ENCODE measurements around the gene NELFCD. TPM values are rescaled to one million over a fixed set of nuclear protein-coding genes. Genes with fewer than 3 reads are reported as not detected.
"Not testable (repeated sequence)": the region's sequence is repeated elsewhere in the genome, so short reads cannot be mapped to it uniquely, and the experiment has no call there.

The NELFCD gene
- total RNA-seq, 3 donors from 2014 or later: 50.1 to 78.7 (median 77.7) TPM

- DNase-seq (ENCODE audit: low spot score in 2 of 2): no peak
- no peaks in the 10 kb centered on the region for H3K4me1 ChIP-seq
- intact Hi-C loops (cut with DNase I; ENCODE audit: low total_unique reads): no loop called here
- no peaks in the 10 kb centered on the region for H3K9me3 ChIP-seq
- no peaks in the 10 kb centered on the region for H3K27me3 ChIP-seq
- TF ChIP-seq POLR2AphosphoS5 (IDR thresholded peaks at IDR 0.05) (no peak), POLR2A (IDR thresholded peaks at IDR 0.05) (no peak)
- no peak overlapping the region for H3K4me3 ChIP-seq
- no peaks in the 10 kb centered on the region for H3K36me3 ChIP-seq
- H3K27ac ChIP-seq: no peak overlapping the region
These were observed 38.5 kb upstream of the NELFCD start for GRCh38 chr20:58942549-58942948.

DNA sequence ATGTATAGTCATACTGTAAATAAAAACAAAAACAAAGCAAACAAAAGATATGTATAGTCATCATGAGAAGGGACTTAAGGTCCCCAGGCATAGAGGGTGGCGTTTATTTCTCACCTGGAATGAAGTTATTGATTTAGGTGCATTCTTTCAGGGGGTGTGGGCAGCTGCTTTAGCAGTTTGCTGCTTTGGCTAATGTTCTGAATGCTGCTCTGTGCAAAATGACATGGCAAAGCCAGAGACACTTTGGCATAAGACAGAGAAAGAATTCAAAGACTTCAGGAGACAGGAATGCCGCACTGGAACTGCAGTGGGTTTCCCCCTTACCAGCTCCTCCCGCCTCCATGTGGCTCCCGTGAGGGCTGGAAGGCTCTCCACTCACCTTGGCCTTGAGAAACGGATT is 36.4 kb upstream of the NELFCD start:
- Histone ChIP-seq H3K4me1 (no peaks in the 10 kb centered on the region), H3K27me3 (no peaks in the 10 kb centered on the region), H3K36me3 (no peaks in the 10 kb centered on the region), H3K27ac (no peak overlapping the region), H3K4me3 (no peak overlapping the region), H3K9me3 (no peaks in the 10 kb centered on the region)
- no peak for DNase-seq (ENCODE audit: low spot score in 2 of 2)
- intact Hi-C loops (cut with DNase I; ENCODE audit: low total_unique reads): no loop called here
- TF ChIP-seq POLR2AphosphoS5 (IDR thresholded peaks at IDR 0.05): no peak
- no peak for TF ChIP-seq POLR2A (IDR thresholded peaks at IDR 0.05)
- TF ChIP-seq, protein P1, sequence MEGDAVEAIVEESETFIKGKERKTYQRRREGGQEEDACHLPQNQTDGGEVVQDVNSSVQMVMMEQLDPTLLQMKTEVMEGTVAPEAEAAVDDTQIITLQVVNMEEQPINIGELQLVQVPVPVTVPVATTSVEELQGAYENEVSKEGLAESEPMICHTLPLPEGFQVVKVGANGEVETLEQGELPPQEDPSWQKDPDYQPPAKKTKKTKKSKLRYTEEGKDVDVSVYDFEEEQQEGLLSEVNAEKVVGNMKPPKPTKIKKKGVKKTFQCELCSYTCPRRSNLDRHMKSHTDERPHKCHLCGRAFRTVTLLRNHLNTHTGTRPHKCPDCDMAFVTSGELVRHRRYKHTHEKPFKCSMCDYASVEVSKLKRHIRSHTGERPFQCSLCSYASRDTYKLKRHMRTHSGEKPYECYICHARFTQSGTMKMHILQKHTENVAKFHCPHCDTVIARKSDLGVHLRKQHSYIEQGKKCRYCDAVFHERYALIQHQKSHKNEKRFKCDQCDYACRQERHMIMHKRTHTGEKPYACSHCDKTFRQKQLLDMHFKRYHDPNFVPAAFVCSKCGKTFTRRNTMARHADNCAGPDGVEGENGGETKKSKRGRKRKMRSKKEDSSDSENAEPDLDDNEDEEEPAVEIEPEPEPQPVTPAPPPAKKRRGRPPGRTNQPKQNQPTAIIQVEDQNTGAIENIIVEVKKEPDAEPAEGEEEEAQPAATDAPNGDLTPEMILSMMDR (IDR thresholded peaks at IDR 0.05): no peak

GRCh38 chr20:58945965-58946631 is 35.0 kb upstream of the NELFCD start:
- Histone ChIP-seq H3K36me3 (no peaks in the 10 kb centered on the region), H3K27ac (no peak overlapping the region), H3K27me3 (no peaks in the 10 kb centered on the region), H3K4me1 (no peaks in the 10 kb centered on the region), H3K9me3 (no peaks in the 10 kb centered on the region), H3K4me3 (no peak overlapping the region)
- intact Hi-C loops (cut with DNase I; ENCODE audit: low total_unique reads): no loop called here
- no peak for DNase-seq (ENCODE audit: low spot score in 2 of 2)
- TF ChIP-seq, protein P1 (IDR thresholded peaks at IDR 0.05): no peak
- TF ChIP-seq POLR2A (IDR thresholded peaks at IDR 0.05) (no peak), POLR2AphosphoS5 (IDR thresholded peaks at IDR 0.05) (no peak)

DNA sequence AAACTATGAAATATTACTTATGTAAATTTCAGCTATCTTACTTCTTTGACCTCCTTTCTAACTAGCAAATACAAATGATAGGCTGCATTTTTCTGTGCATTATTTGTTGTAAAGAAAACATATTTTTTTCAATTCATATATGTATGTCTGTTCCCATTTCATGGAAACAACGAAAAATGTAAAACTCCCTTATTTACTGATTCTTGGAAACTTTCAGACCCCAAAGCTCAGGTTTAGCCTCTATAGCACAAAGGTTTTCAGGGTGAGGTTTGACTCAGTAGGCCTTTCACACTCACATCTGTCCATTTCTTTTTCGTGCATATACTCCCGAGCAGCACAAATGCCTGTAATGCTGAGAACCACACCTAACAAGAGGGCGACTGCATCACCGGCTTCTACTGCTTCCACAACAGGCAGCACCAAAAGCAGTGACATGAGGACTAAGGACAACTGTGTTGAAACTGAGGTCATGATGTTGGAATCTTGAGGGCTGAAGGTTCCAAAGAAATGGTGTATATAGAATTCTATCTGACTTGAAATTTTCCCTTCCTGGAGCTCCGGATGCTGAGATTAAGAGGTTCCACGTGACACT is 33.2 kb upstream of the NELFCD start:
- H3K27me3 ChIP-seq; H3K27ac ChIP-seq; intact Hi-C loops (cut with DNase I; ENCODE audit: low total_unique reads); H3K4me1 ChIP-seq; H3K4me3 ChIP-seq; DNase-seq (ENCODE audit: low spot score in 2 of 2); H3K9me3 ChIP-seq; H3K36me3 ChIP-seq: not testable (repeated sequence)

GRCh38 chr20:58950603-58951002 is 30.5 kb upstream of the NELFCD start:
- intact Hi-C loops (cut with DNase I; ENCODE audit: low total_unique reads): loop anchor here (5.0 to 10.0 kb wide), 2 partner anchors 693 to 1114 kb away; no protein-coding TSS in a partner anchor
- DNase-seq (ENCODE audit: low spot score in 2 of 2): no peak
- H3K27me3 ChIP-seq: no peaks in the 10 kb centered on the region
- H3K4me1 ChIP-seq: no peaks in the 10 kb centered on the region
- H3K9me3 ChIP-seq: no peaks in the 10 kb centered on the region
- TF ChIP-seq POLR2A (IDR thresholded peaks at IDR 0.05) (no peak), POLR2AphosphoS5 (IDR thresholded peaks at IDR 0.05) (no peak)
- TF ChIP-seq, protein P1 (IDR thresholded peaks at IDR 0.05): no peak
- H3K27ac ChIP-seq: no peak overlapping the region
- H3K4me3 ChIP-seq: no peak overlapping the region
- H3K36me3 ChIP-seq: no peaks in the 10 kb centered on the region

GRCh38 chr20:58953050-58953449 is 28.0 kb upstream of the NELFCD start:
- H3K4me1 ChIP-seq: no peaks in the 10 kb centered on the region
- H3K36me3 ChIP-seq: no peaks in the 10 kb centered on the region
- no peaks in the 10 kb centered on the region for H3K9me3 ChIP-seq
- intact Hi-C loops (cut with DNase I; ENCODE audit: low total_unique reads): loop anchor here (5.0 to 10.0 kb wide), 2 partner anchors 696 to 1112 kb away; no protein-coding TSS in a partner anchor
- no peak for DNase-seq (ENCODE audit: low spot score in 2 of 2)
- H3K27me3 ChIP-seq: no peaks in the 10 kb centered on the region
- H3K4me3 ChIP-seq: no peak overlapping the region
- TF ChIP-seq POLR2AphosphoS5 (IDR thresholded peaks at IDR 0.05) (no peak), POLR2A (IDR thresholded peaks at IDR 0.05) (no peak)
- TF ChIP-seq, protein P1 (IDR thresholded peaks at IDR 0.05): no peak
- H3K27ac ChIP-seq: no peak overlapping the region
